Small intestine (tissue), 16 donors: Measurements from ENCODE around the gene FOXO4. TPM values are rescaled to one million over a fixed set of nuclear protein-coding genes. Genes with fewer than 3 reads are reported as not detected.
"Not testable (repeated sequence)": the region's sequence is repeated elsewhere in the genome, so short reads cannot be mapped to it uniquely, and the experiment has no call there.

Source experiments
- DNase-seq, 2 donors: peaks; one replicate each; pipeline versions ENCODE4 v3.0.0 to v3.0.0-alpha.2; 2013
- FAIRE-seq: peaks from 2 replicates; lab custom pipeline; 2012; peaks lifted over from hg19 to GRCh38; lab: Jason Lieb, UNC
- H3K27ac ChIP-seq, 3 donors: one replicate each; pipeline ENCODE4 v1.5.1; 2013; ENCODE audit warnings: low read length in 2 of 3, mild to moderate bottlenecking in 2 of 3, control low read depth in 1 of 3, inconsistent platforms in 1 of 3, low read depth in 1 of 3, moderate library complexity in 1 of 3
- H3K27me3 ChIP-seq, 3 donors: one replicate each; pipeline ENCODE4 v1.6.1; 2013; ENCODE audit warnings: low read length in 3 of 3, inconsistent platforms in 1 of 3; ENCODE audit not compliant: control insufficient read depth in 3 of 3, insufficient read depth in 3 of 3
- H3K36me3 ChIP-seq, 3 donors: one replicate each; pipeline ENCODE4 v1.6.1; 2013; ENCODE audit warnings: low read length in 3 of 3, inconsistent platforms in 1 of 3, low read depth in 1 of 3, mild to moderate bottlenecking in 1 of 3, moderate library complexity in 1 of 3; ENCODE audit not compliant: control insufficient read depth in 3 of 3, insufficient read depth in 2 of 3
- H3K4me1 ChIP-seq, 3 donors: one replicate each; pipeline ENCODE4 v1.6.1; 2013; ENCODE audit warnings: low read length in 2 of 3, inconsistent platforms in 1 of 3, low read depth in 1 of 3, mild to moderate bottlenecking in 1 of 3, moderate library complexity in 1 of 3; ENCODE audit not compliant: control insufficient read depth in 3 of 3, insufficient read depth in 2 of 3
- H3K4me3 ChIP-seq, 3 donors: one replicate each; pipeline ENCODE4 v1.5.1; 2013; ENCODE audit warnings: low read length in 3 of 3, control low read depth in 1 of 3, inconsistent platforms in 1 of 3, low read depth in 1 of 3, mild to moderate bottlenecking in 1 of 3, moderate library complexity in 1 of 3
- H3K9me3 ChIP-seq, 2 donors: one replicate each; pipeline ENCODE4 v1.6.1; 2013; ENCODE audit warnings: low read depth in 1 of 2, low read length in 1 of 2; ENCODE audit not compliant: control insufficient read depth in 2 of 2, insufficient read depth in 1 of 2
- WGBS, 3 donors: extraction: QIAGEN DNeasy Blood & Tissue Kit; methylation state at CpG; one replicate each; pipeline ENCODE4 v1.1.7; 2013; 5-methylcytosine and 5-hydroxymethylcytosine counted together
- long read RNA-seq, 10 donors: transcript quantifications; one replicate each; lab custom pipeline, GENCODE V29; 2026
- polyA plus RNA-seq, 4 donors: library from polyadenylated mRNA; stranded (reverse) in 3 of 4; unstranded in 1 of 4; fragments of 200-250 nt in 3 of 4; fragments of 120-200 nt in 1 of 4; gene quantifications; one replicate each; pipeline versions ENCODE4 v1.2.1 to v1.2.3, GENCODE V29; 2013
- donor health status: healthy with polysubstance abuse.
- donor health status: control.
- donor health status: control.
- donor health status: Bipolar disorder and iron deficiency.
- donor health status: healthy.

Gene FOXO4, protein sequence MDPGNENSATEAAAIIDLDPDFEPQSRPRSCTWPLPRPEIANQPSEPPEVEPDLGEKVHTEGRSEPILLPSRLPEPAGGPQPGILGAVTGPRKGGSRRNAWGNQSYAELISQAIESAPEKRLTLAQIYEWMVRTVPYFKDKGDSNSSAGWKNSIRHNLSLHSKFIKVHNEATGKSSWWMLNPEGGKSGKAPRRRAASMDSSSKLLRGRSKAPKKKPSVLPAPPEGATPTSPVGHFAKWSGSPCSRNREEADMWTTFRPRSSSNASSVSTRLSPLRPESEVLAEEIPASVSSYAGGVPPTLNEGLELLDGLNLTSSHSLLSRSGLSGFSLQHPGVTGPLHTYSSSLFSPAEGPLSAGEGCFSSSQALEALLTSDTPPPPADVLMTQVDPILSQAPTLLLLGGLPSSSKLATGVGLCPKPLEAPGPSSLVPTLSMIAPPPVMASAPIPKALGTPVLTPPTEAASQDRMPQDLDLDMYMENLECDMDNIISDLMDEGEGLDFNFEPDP
- 10 to 100 TPM; 11.5 to 20.5 (median 14.9) TPM for polyA plus RNA-seq
- long read RNA-seq, donor 1, partial matches to known transcripts = 157 of 159 reads
- long read RNA-seq, donor 1, other reads (novel, unspliced or antisense) = 0 of 159 reads
- long read RNA-seq, donor 2 = 0 reads
- long read RNA-seq, donor 3 = 0 reads
- long read RNA-seq, donor 4 = 0 reads
- long read RNA-seq, donor 5, partial matches to known transcripts = 0 of 1 reads
- long read RNA-seq, donor 5, other reads (novel, unspliced or antisense) = 0 of 1 reads
- long read RNA-seq, donor 6, partial matches to known transcripts = 0 of 1 reads
- long read RNA-seq, donor 6, other reads (novel, unspliced or antisense) = 0 of 1 reads
- long read RNA-seq, donor 7, partial matches to known transcripts = 5 of 5 reads
- long read RNA-seq, donor 7, other reads (novel, unspliced or antisense) = 0 of 5 reads
- long read RNA-seq, donor 8 = 0 reads
- long read RNA-seq, donor 9 = 0 reads
- long read RNA-seq, donor 10, partial matches to known transcripts = 0 of 3 reads
- long read RNA-seq, donor 10, other reads (novel, unspliced or antisense) = 0 of 3 reads

DNA sequence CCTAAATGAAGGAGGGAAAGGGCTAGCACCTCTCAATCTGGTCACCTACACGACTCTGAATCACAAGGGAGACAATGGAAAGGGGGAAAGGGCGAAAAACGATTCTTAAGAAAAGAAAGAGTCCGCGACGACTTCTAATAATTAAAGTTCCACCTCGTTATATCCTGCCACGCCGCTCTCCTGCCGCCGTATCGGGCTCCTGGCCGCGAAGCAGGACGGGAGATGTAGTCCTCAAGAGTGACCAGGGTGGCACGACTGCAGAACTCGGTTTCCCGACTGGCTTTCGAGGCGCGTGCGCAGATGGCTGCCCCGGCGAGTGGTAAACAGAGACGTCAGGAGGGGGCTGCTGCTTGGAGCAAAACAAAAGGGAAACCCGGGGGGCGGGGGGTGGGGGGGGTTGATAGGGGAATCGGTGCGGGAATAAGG is at the start of gene FOXO4:
Gene FOXO4, plus strand, starts transcription at position 297 of the 426 bp plus-strand sequence. CDS start 678 bp downstream, outside the sequence.
- Histone ChIP-seq H3K9me3 (no peaks in the 10 kb centered on the region), H3K4me1 (peaks cover 0 to 16% (median 0%) of the 10 kb centered on the region in 3 donors), H3K36me3 (no peaks in the 10 kb centered on the region), H3K4me3 (peak within 1 kb of the TSS; percentile 49 to 78 (median 62)), H3K27me3 (no peaks in the 10 kb centered on the region), H3K27ac (peak within 1 kb of the TSS in 2 of 3 donors; percentile 49 to 83)
- 1 to 21% (median 2%) methylated on average over 21 to 29 of the region's 29 CpGs for WGBS, 3 donors
- FAIRE-seq (no peak), DNase-seq (peak; percentile 86 to 90)

DNA sequence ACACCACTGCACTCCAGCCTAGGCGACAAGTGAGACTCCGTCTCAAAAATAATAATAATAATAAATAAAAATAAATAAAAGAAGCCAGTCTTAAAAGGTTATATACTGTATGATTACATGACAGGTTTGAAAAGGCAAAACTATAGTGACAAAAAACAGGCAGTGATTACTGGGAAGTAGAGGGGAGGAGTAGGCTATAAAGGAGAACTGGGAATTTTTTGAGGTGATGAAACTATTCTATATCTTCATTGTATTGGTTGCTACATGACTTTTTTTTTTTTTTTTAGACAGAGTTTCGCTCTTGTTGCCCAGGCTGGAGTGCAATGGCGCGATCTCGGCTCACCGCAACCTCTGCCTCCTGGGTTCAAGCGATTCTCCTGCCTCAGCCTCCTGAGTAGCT is 47.8 kb upstream of the FOXO4 start:
- FAIRE-seq, H3K27me3 ChIP-seq, H3K9me3 ChIP-seq, H3K36me3 ChIP-seq, H3K4me3 ChIP-seq, H3K4me1 ChIP-seq, DNase-seq, H3K27ac ChIP-seq: not testable (repeated sequence)
- 95 to 100% (median 98%) methylated on average over 2 to 3 of the region's 8 CpGs for WGBS, 3 donors

DNA sequence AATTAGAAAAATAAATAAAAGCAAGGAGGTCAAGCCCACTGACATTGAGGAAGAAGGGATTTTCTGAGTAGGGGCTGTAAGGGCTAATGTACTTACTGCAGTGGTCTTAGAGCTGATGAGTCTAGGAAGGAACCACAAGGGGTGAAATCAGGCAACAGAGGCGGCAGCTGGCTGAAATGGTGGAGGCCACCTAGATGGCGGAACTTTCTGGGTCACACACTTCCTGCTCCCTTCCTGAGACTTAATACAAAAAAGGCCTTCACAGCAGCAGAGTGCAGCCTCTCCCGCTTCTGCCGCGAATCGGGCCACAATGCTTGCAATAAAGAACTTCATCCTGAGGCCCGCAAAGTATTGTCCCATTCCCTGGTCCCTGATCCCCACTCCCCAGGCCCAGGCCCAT is 42.9 kb upstream of the FOXO4 start:
- 50 to 78% (median 71%) methylated on average over 5 to 7 of the region's 7 CpGs for WGBS, 3 donors
- H3K4me1 ChIP-seq = no peaks in the 10 kb centered on the region
- no peaks in the 10 kb centered on the region for H3K27me3 ChIP-seq
- DNase-seq = no peak
- peaks cover 0 to 3% (median 0%) of the 10 kb centered on the region in 3 donors for H3K36me3 ChIP-seq
- peak overlapping the region in 1 of 3 donors; percentile 28 for H3K4me3 ChIP-seq
- H3K27ac ChIP-seq = no peak overlapping the region
- no peak for FAIRE-seq
- H3K9me3 ChIP-seq = no peaks in the 10 kb centered on the region

DNA sequence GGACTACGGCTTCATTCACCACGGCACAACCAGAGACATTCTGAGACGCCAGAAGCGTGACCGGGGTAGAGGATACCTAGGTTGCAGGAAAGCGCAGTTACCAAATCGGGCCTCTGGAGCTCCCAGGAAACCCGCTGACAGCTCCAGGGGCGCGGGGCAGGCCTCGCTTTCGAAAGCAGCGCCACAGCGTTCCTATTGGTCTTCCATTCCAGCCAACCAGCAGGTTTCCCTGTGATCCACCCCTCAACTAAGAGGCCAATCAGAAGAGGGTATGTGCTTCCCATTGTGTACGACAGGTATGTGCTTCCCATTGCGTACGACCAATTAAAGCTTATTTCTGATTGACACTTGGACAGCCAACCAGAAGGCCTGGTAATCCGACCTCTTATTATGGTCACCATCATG is 42.4 kb upstream of the FOXO4 start:
- Histone ChIP-seq H3K27me3 (no peaks in the 10 kb centered on the region), H3K36me3 (peaks cover 0 to 3% (median 0%) of the 10 kb centered on the region in 3 donors), H3K9me3 (no peaks in the 10 kb centered on the region), H3K4me3 (peak overlapping the region in 1 of 3 donors; percentile 28), H3K27ac (no peak overlapping the region), H3K4me1 (no peaks in the 10 kb centered on the region)
- FAIRE-seq (no peak), DNase-seq (peak; percentile 2 to 33)
- 46 to 79% (median 74%) methylated on average over 13 to 18 of the region's 18 CpGs for WGBS, 3 donors

DNA sequence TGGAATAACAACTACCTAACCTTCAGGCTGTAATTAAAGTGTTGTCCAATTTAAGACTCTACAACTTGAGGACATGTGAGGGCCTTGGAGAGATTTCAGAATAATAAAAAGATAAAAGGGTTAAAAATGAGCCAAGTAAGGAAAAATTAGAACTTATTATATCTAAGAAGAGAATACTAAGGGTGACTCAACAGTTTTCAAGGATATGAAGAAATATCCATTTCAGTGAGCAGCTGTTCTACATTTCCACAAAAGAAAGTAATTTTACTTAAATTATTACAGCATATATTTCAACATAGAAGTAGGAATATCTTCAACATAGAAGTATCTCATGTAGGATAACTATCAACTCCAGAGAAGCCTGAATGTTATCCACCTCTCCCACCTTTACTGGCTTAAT is 38.8 kb upstream of the FOXO4 start:
- no peak overlapping the region for H3K27ac ChIP-seq
- H3K27me3 ChIP-seq = no peaks in the 10 kb centered on the region
- no peak for FAIRE-seq
- H3K4me1 ChIP-seq = no peaks in the 10 kb centered on the region
- H3K4me3 ChIP-seq = no peak overlapping the region
- no peaks in the 10 kb centered on the region for H3K9me3 ChIP-seq
- H3K36me3 ChIP-seq = peaks cover 0 to 17% (median 2%) of the 10 kb centered on the region in 3 donors
- no peak for DNase-seq

DNA sequence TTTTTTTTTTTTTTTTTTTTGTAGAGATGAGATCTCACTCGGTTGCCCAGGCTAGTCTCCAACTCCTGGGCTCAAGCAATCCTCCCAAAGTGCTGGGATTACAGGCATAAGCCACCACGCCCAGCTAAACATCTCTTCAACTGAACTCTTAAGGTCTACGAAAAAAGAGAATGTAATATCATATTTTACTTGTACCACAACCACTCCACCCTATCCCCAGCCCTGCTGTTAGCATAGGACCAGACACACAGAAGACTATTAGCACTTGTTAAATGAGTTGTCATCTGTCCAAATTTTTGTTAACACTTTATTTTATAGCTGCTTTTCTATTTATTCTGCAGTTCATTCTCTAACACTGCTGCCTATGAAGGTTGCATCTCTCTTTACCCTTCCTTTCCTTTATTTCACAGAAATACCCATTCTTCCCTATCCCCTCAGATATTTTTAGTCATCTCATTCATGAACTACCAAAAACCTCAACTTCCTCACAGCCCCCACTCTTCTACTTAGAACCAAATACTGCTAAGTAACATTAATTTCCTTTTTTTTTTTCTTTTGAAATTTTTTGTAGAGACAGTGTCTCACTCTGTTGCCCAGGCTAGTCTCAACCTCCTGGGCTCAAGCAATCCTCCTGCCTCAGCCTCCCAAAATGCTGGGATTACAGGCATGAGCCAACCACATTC is 37.7 kb upstream of the FOXO4 start:
- FAIRE-seq (no peak), DNase-seq (no peak)
- Histone ChIP-seq H3K9me3 (no peaks in the 10 kb centered on the region), H3K27me3 (no peaks in the 10 kb centered on the region), H3K4me1 (no peaks in the 10 kb centered on the region), H3K36me3 (peaks cover 0 to 19% (median 2%) of the 10 kb centered on the region in 3 donors), H3K27ac (no peak overlapping the region), H3K4me3 (no peak overlapping the region)
- 56 to 86% (median 83%) methylated on average over 2 to 3 of the region's 3 CpGs for WGBS, 3 donors

DNA sequence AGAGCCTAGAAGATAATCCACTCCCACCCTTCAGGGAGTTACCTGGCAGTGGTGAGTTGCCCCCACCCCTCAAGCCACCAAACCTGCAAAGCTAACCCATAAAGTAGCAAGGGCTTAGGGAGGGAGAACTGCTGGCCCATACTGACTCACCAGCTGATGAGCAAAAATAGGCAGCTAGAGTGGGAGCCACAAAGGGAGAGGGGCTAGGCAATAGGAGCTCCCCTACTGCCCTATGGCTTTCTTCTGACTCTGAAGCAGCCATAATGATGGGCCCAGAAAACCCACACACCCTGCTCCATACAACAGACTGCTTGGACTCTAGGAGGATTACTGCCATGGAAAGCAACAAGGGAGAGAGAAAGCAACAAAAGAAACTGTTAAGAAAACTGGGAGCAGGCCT is 35.5 kb upstream of the FOXO4 start:
- no peaks in the 10 kb centered on the region for H3K4me1 ChIP-seq
- H3K27me3 ChIP-seq = no peaks in the 10 kb centered on the region
- H3K9me3 ChIP-seq = no peaks in the 10 kb centered on the region
- H3K4me3 ChIP-seq = no peak overlapping the region
- DNase-seq (no peak), FAIRE-seq (no peak)
- peaks cover 0 to 21% (median 2%) of the 10 kb centered on the region in 3 donors for H3K36me3 ChIP-seq
- no peak overlapping the region for H3K27ac ChIP-seq
